Measurements from ENCODE around the gene ZNF189. TPM values are rescaled to one million over a fixed set of nuclear protein-coding genes. Genes with fewer than 3 reads are reported as not detected.

Gene ZNF189
- polyA plus RNA-seq, 3 donors: 0.72 to 1.8 (median 1.2) TPM

- no peaks in the 10 kb centered on the region for H3K27me3 ChIP-seq (ENCODE audit: control insufficient read depth in 2 of 2, insufficient read depth in 2 of 2, low read length in 2 of 2)
- no peaks in the 10 kb centered on the region for H3K79me2 ChIP-seq (ENCODE audit: insufficient read depth, low read length)
- Mint-ChIP-seq H3K36me3 (peaks cover 43 to 51% of the 10 kb centered on the region in 2 donors), H3K27me3 (ENCODE audit: low read depth in 3 of 3) (no peaks in the 10 kb centered on the region), H3K27ac (no peak overlapping the region), H3K9me3 (peaks cover 58 to 88% (median 85%) of the 10 kb centered on the region in 7 donors), H3K4me1 (no peaks in the 10 kb centered on the region), H3K4me3 (no peak overlapping the region)
- no peak overlapping the region for H3K9ac ChIP-seq (ENCODE audit: insufficient read depth, low read length, poor library complexity, severe bottlenecking)
- no peak overlapping the region for H2AFZ ChIP-seq (ENCODE audit: insufficient read depth, low read depth, low read length, poor library complexity, severe bottlenecking)
- no peaks in the 10 kb centered on the region for H3K4me1 ChIP-seq (ENCODE audit: control insufficient read depth in 1 of 2, insufficient read depth in 2 of 2, low read length in 2 of 2)
- TF ChIP-seq CTCF (IDR thresholded peaks at IDR 0.05): no peak
- WGBS (ENCODE audit: insufficient coverage): 80% methylated on average over 1 of the region's 4 CpGs
- H3K4me3 ChIP-seq (replicated peaks in 1 of 3; ENCODE audit: low read depth in 2 of 3, low read length in 3 of 3): peak overlapping the region in 1 of 3 experiments; percentile 51
- no peak for DNase-seq
- no peak overlapping the region for H3K27ac ChIP-seq (ENCODE audit: low read depth in 1 of 2, low read length in 2 of 2)
- H3K4me2 ChIP-seq (replicated peaks; ENCODE audit: extremely low read depth, low read length, poor library complexity, severe bottlenecking): no peak overlapping the region
- peaks cover 29 to 98% of the 10 kb centered on the region in 2 donors for H3K9me3 ChIP-seq (replicated peaks in 1 of 2; ENCODE audit: control insufficient read depth in 1 of 2, insufficient read depth in 1 of 2, low read length in 2 of 2)
- intact Hi-C loops (cut with micrococcal nuclease): no loop called here
- no peaks in the 10 kb centered on the region for H4K20me1 ChIP-seq (ENCODE audit: insufficient read depth, low read length)
- H3K36me3 ChIP-seq (replicated peaks in 1 of 2; ENCODE audit: control insufficient read depth in 1 of 2, insufficient read depth in 2 of 2, low read length in 2 of 2): peaks cover 47 to 56% of the 10 kb centered on the region in 2 donors
Observed at GRCh38 chr9:101409079-101409477, 10.4 kb downstream of the ZNF189 start.

GRCh38 chr9:101414839-101415238 is 16.2 kb downstream of the ZNF189 start:
- Mint-ChIP-seq H3K9me3 (peaks cover 27 to 52% (median 36%) of the 10 kb centered on the region in 7 donors), H3K36me3 (no peaks in the 10 kb centered on the region), H3K4me3 (no peak overlapping the region), H3K27me3 (ENCODE audit: low read depth in 3 of 3) (peaks cover 0 to 1% (median 0%) of the 10 kb centered on the region in 3 donors), H3K4me1 (no peaks in the 10 kb centered on the region), H3K27ac (no peak overlapping the region)
- H3K4me1 ChIP-seq (ENCODE audit: control insufficient read depth in 1 of 2, insufficient read depth in 2 of 2, low read length in 2 of 2): no peaks in the 10 kb centered on the region
- H3K9ac ChIP-seq (ENCODE audit: insufficient read depth, low read length, poor library complexity, severe bottlenecking): no peak overlapping the region
- peaks cover 14 to 59% of the 10 kb centered on the region in 2 donors for H3K9me3 ChIP-seq (replicated peaks in 1 of 2; ENCODE audit: control insufficient read depth in 1 of 2, insufficient read depth in 1 of 2, low read length in 2 of 2)
- no peak for DNase-seq
- no peaks in the 10 kb centered on the region for H3K27me3 ChIP-seq (ENCODE audit: control insufficient read depth in 2 of 2, insufficient read depth in 2 of 2, low read length in 2 of 2)
- TF ChIP-seq CTCF (IDR thresholded peaks at IDR 0.05): no peak
- H3K4me2 ChIP-seq (replicated peaks; ENCODE audit: extremely low read depth, low read length, poor library complexity, severe bottlenecking): no peak overlapping the region
- H3K27ac ChIP-seq (ENCODE audit: low read depth in 1 of 2, low read length in 2 of 2): no peak overlapping the region
- H2AFZ ChIP-seq (ENCODE audit: insufficient read depth, low read depth, low read length, poor library complexity, severe bottlenecking): no peak overlapping the region
- no peaks in the 10 kb centered on the region for H4K20me1 ChIP-seq (ENCODE audit: insufficient read depth, low read length)
- intact Hi-C loops (cut with micrococcal nuclease): no loop called here
- no peaks in the 10 kb centered on the region for H3K36me3 ChIP-seq (replicated peaks in 1 of 2; ENCODE audit: control insufficient read depth in 1 of 2, insufficient read depth in 2 of 2, low read length in 2 of 2)
- H3K4me3 ChIP-seq (replicated peaks in 1 of 3; ENCODE audit: low read depth in 2 of 3, low read length in 3 of 3): no peak overlapping the region
- H3K79me2 ChIP-seq (ENCODE audit: insufficient read depth, low read length): no peaks in the 10 kb centered on the region

Data from CD14-positive monocyte (primary cell).